H9 (cell line): ENCODE measurements around the gene AKR1B15. TPM values are rescaled to one million over a fixed set of nuclear protein-coding genes. Genes with fewer than 3 reads are reported as not detected.
A peak's percentile ranks its signal among the peaks of the same experiment; 100 is the strongest.

Experiments used
- DNase-seq: peaks from one replicate; pipeline ENCODE4 v3.0.0-alpha.2; 2017
- H2AFZ ChIP-seq: one replicate; pipeline ENCODE4 v1.6.1; 2013; ENCODE audit warnings: mild to moderate bottlenecking, low read length, control low read depth, moderate library complexity
- H2AK5ac ChIP-seq: 2 replicates; pipeline ENCODE4 v1.6.1; 2013; ENCODE audit warnings: low read length, control low read depth, mixed read lengths; ENCODE audit not compliant: insufficient read length
- H2BK120ac ChIP-seq: one replicate; pipeline ENCODE4 v1.6.1; 2013; ENCODE audit warnings: low read depth, mild to moderate bottlenecking, low read length, control low read depth, inconsistent platforms; ENCODE audit not compliant: poor library complexity, severe bottlenecking
- H2BK12ac ChIP-seq: 2 replicates; pipeline ENCODE4 v1.6.1; 2013; ENCODE audit warnings: low read length, control low read depth, mixed read lengths, low read depth; ENCODE audit not compliant: insufficient read length
- H2BK15ac ChIP-seq: 2 replicates; pipeline ENCODE4 v1.6.1; 2013; ENCODE audit warnings: low read depth, low read length, control low read depth
- H2BK20ac ChIP-seq: one replicate; pipeline ENCODE4 v1.6.1; 2013; ENCODE audit warnings: low read depth, mild to moderate bottlenecking, low read length, control low read depth, inconsistent platforms; ENCODE audit not compliant: poor library complexity, severe bottlenecking
- H2BK5ac ChIP-seq: 2 replicates; pipeline ENCODE4 v1.6.1; 2013; ENCODE audit warnings: low read length, control low read depth, mixed read lengths; ENCODE audit not compliant: insufficient read length
- H3K14ac ChIP-seq: 2 replicates; pipeline ENCODE4 v1.6.1; 2013; ENCODE audit warnings: low read length, control low read depth; ENCODE audit not compliant: insufficient read depth
- H3K18ac ChIP-seq: 2 replicates; pipeline ENCODE4 v1.6.1; 2013; ENCODE audit warnings: low read depth, mild to moderate bottlenecking, mixed read lengths, low read length, control low read depth; ENCODE audit not compliant: insufficient read length
- H3K23ac ChIP-seq: 2 replicates; pipeline ENCODE4 v1.6.1; 2013; ENCODE audit warnings: low read length, control low read depth, mixed read lengths, low read depth; ENCODE audit not compliant: insufficient read length
- H3K23me2 ChIP-seq: 2 replicates; pipeline ENCODE4 v1.6.1; 2013; ENCODE audit warnings: low read depth, mild to moderate bottlenecking, mixed read lengths, low read length, control low read depth; ENCODE audit not compliant: insufficient read length, poor library complexity, severe bottlenecking
- H3K27ac ChIP-seq: 2 replicates; pipeline ENCODE4 v1.5.1; 2013; ENCODE audit warnings: low read length, control low read depth, mixed read lengths, low read depth; ENCODE audit not compliant: insufficient read length
- H3K27me3 ChIP-seq: 2 replicates; pipeline ENCODE4 v1.6.1; 2013; ENCODE audit warnings: low read length, control low read depth, inconsistent platforms; ENCODE audit not compliant: insufficient read depth
- H3K4ac ChIP-seq: 2 replicates; pipeline ENCODE4 v1.6.1; 2013; ENCODE audit warnings: low read depth, mild to moderate bottlenecking, control low read depth, inconsistent platforms, low read length, moderate library complexity
- H3K4me1 ChIP-seq: 2 replicates; pipeline ENCODE4 v1.6.1; 2013; ENCODE audit warnings: low read length, control low read depth, inconsistent platforms; ENCODE audit not compliant: insufficient read depth
- H3K4me2 ChIP-seq: 2 replicates; pipeline ENCODE4 v1.6.1; 2013; ENCODE audit warnings: low read length, control low read depth, mixed read lengths; ENCODE audit not compliant: insufficient read length, insufficient read depth
- H3K56ac ChIP-seq: 2 replicates; pipeline ENCODE4 v1.6.1; 2013; ENCODE audit warnings: low read depth, mild to moderate bottlenecking, mixed read lengths, low read length, control low read depth; ENCODE audit not compliant: insufficient read length
- H3K79me1 ChIP-seq: 2 replicates; pipeline ENCODE4 v1.6.1; 2013; ENCODE audit warnings: low read depth, mild to moderate bottlenecking, moderate library complexity, low read length, control low read depth, inconsistent platforms; ENCODE audit not compliant: insufficient read depth, poor library complexity, severe bottlenecking
- H3K79me2 ChIP-seq: 2 replicates; pipeline ENCODE4 v1.6.1; 2013; ENCODE audit warnings: low read length, control low read depth, inconsistent platforms; ENCODE audit not compliant: insufficient read depth
- H3K9ac ChIP-seq: 2 replicates; pipeline ENCODE4 v1.6.1; 2013; ENCODE audit warnings: low read length, control low read depth, mixed read lengths; ENCODE audit not compliant: insufficient read length; ENCODE audit errors: extremely low read depth
- H3K9me3 ChIP-seq: one replicate; pipeline ENCODE4 v1.6.1; 2013; ENCODE audit warnings: low read depth, low read length, inconsistent platforms; ENCODE audit not compliant: control insufficient read depth
- H3T11ph ChIP-seq: one replicate; pipeline ENCODE4 v1.6.1; 2013; ENCODE audit warnings: mild to moderate bottlenecking, low read length, control low read depth, inconsistent platforms
- H4K20me1 ChIP-seq: one replicate; pipeline ENCODE4 v1.6.1; 2013; ENCODE audit not compliant: control insufficient read depth, insufficient read length, insufficient read depth
- H4K5ac ChIP-seq: 2 replicates; pipeline ENCODE4 v1.6.1; 2013; ENCODE audit warnings: low read depth, mild to moderate bottlenecking, mixed read lengths, low read length, control low read depth; ENCODE audit not compliant: insufficient read length
- H4K8ac ChIP-seq: replicated peaks from 2 replicates; pipeline ENCODE4 v1.6.1; 2013; ENCODE audit warnings: low read length, control low read depth, mixed read lengths, low read depth; ENCODE audit not compliant: insufficient read length
- H4K91ac ChIP-seq: 2 replicates; pipeline ENCODE4 v1.6.1; 2013; ENCODE audit warnings: low read depth, mild to moderate bottlenecking, moderate library complexity, mixed read lengths, low read length, control low read depth; ENCODE audit not compliant: insufficient read length
- H3K27ac Mint-ChIP-seq, 3 experiments: 2 replicates in 2 of 3; 3 replicates in 1 of 3; pipeline ENCODE4 v1.8.0; 2020 to 2021; ENCODE audit warnings: mixed read lengths in 3 of 3, mild to moderate bottlenecking in 1 of 3, moderate library complexity in 1 of 3
- H3K27me3 Mint-ChIP-seq: 2 replicates; pipeline ENCODE4 v1.8.0; 2021; ENCODE audit warnings: low read depth, mild to moderate bottlenecking, moderate library complexity, mixed read lengths
- H3K36me3 Mint-ChIP-seq, 3 experiments: 2 replicates in 2 of 3; 3 replicates in 1 of 3; pipeline ENCODE4 v1.8.0; 2020 to 2021; ENCODE audit warnings: low read depth in 3 of 3, mixed read lengths in 3 of 3; ENCODE audit not compliant: insufficient read depth in 1 of 3
- H3K4me1 Mint-ChIP-seq, 2 experiments: 2 replicates each; pipeline ENCODE4 v1.8.0; 2020; ENCODE audit warnings: mixed read lengths in 2 of 2
- H3K4me3 Mint-ChIP-seq, 2 experiments: 2 replicates in 1 of 2; 3 replicates in 1 of 2; pipeline ENCODE4 v1.8.0; 2020 to 2021; ENCODE audit warnings: mild to moderate bottlenecking in 2 of 2, mixed read lengths in 2 of 2, moderate library complexity in 1 of 2
- H3K9me3 Mint-ChIP-seq, 2 experiments: 2 replicates in 1 of 2; 3 replicates in 1 of 2; pipeline ENCODE4 v1.8.0; 2020; ENCODE audit warnings: mild to moderate bottlenecking in 2 of 2, mixed read lengths in 2 of 2, moderate library complexity in 1 of 2
- CTCF ChIP-seq: fragments of 200-600 bp; sonication (generic); conservative IDR thresholded peaks from 3 replicates; pipeline ENCODE4 v1.8.0; 2021; ENCODE audit warnings: antibody characterized with exemption, mild to moderate bottlenecking
- WGBS: extraction: QIAGEN DNeasy Blood & Tissue Kit; methylation state at CpG from one replicate; pipeline ENCODE4 v1.1.7; 2013; ENCODE audit warnings: missing lambda C conversion rate, low lambda C conversion rate, mixed read lengths; ENCODE audit not compliant: insufficient read length; ENCODE audit errors: extremely low coverage; 5-methylcytosine and 5-hydroxymethylcytosine counted together
- total RNA-seq: library from RNA; stranded (reverse); gene quantifications from 2 replicates; pipeline ENCODE4 v1.2.1, GENCODE V29; 2021

The AKR1B15 gene
- total RNA-seq, 1 experiment from 2014 or later = not detected

DNA sequence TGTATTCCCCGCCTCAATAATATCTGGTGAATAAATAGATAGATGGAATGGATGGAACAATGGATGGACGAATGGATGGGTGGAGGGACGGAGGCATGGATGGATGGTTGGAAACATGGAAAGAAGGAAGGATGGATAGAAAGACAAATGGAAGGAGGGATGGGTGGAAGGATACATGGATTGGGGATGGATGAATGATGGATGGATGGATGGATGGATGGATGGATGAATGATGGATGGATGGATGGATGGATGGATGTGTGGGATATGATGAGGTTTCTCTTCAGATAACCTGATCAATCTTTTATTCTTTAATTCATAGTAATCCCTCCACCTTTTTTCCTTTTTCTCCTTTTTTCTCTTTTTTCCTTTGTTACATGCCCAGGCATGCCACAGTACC lies 3.0 kb upstream of the AKR1B15 start:
- TF ChIP-seq CTCF = no peak
- H3K23me2 ChIP-seq = peaks cover 4% of the 10 kb centered on the region
- no peak overlapping the region for H2BK5ac ChIP-seq
- H2AK5ac ChIP-seq = no peak overlapping the region
- Mint-ChIP-seq H3K36me3 (no peaks in the 10 kb centered on the region), H3K4me3 (peak overlapping the region in 1 of 2 experiments; percentile 13; a peak in 1 of 5 replicates), H3K9me3 (no peaks in the 10 kb centered on the region), H3K27me3 (peaks cover 10% of the 10 kb centered on the region), H3K4me1 (peaks cover 36 to 45% of the 10 kb centered on the region in 2 experiments), H3K27ac (no peak overlapping the region)
- no peak overlapping the region for H2BK20ac ChIP-seq
- no peak overlapping the region for H2AFZ ChIP-seq
- no peak overlapping the region for H3K9ac ChIP-seq
- H3K4me1 ChIP-seq = peaks cover 7% of the 10 kb centered on the region; the same call in 1 of the 2 replicates
- H3K27ac ChIP-seq = no peak overlapping the region
- no peak for DNase-seq
- H2BK12ac ChIP-seq = no peak overlapping the region
- no peaks in the 10 kb centered on the region for H3K79me1 ChIP-seq
- no peak overlapping the region for H3T11ph ChIP-seq
- no peaks in the 10 kb centered on the region for H4K20me1 ChIP-seq
- no peak overlapping the region for H3K4me2 ChIP-seq
- H3K9me3 ChIP-seq = no peaks in the 10 kb centered on the region
- WGBS = no CpG with 5 or more reads among the region's 3 CpGs
- no peak overlapping the region for H4K8ac ChIP-seq
- no peak overlapping the region for H2BK15ac ChIP-seq
- H4K91ac ChIP-seq = no peak overlapping the region
- no peaks in the 10 kb centered on the region for H3K27me3 ChIP-seq
- H2BK120ac ChIP-seq = no peak overlapping the region
- H3K79me2 ChIP-seq = no peaks in the 10 kb centered on the region
- H3K14ac ChIP-seq = no peak overlapping the region
- no peak overlapping the region for H3K18ac ChIP-seq
- H3K23ac ChIP-seq = no peak overlapping the region
- H3K4ac ChIP-seq = no peak overlapping the region
- H4K5ac ChIP-seq = no peak overlapping the region
- H3K56ac ChIP-seq = no peak overlapping the region
